GM12892 (cell line): ENCODE results near the gene CSTB.

ENCODE experiments used
- POLR2A ChIP-seq: IDR thresholded peaks from 2 replicates; pipeline ENCODE4 v1.6.1; 2011; ENCODE audit warnings: low read depth, low read length, control low read depth
- POLR2AphosphoS5 ChIP-seq: IDR thresholded peaks from 2 replicates; pipeline ENCODE4 v1.6.1; 2011; ENCODE audit warnings: low read depth, low read length, control low read depth
- TAF1 ChIP-seq: IDR thresholded peaks from 2 replicates; pipeline ENCODE4 v1.6.1; 2011; ENCODE audit warnings: low read depth, mild to moderate bottlenecking, control low read depth, low read length, borderline replicate concordance

DNA sequence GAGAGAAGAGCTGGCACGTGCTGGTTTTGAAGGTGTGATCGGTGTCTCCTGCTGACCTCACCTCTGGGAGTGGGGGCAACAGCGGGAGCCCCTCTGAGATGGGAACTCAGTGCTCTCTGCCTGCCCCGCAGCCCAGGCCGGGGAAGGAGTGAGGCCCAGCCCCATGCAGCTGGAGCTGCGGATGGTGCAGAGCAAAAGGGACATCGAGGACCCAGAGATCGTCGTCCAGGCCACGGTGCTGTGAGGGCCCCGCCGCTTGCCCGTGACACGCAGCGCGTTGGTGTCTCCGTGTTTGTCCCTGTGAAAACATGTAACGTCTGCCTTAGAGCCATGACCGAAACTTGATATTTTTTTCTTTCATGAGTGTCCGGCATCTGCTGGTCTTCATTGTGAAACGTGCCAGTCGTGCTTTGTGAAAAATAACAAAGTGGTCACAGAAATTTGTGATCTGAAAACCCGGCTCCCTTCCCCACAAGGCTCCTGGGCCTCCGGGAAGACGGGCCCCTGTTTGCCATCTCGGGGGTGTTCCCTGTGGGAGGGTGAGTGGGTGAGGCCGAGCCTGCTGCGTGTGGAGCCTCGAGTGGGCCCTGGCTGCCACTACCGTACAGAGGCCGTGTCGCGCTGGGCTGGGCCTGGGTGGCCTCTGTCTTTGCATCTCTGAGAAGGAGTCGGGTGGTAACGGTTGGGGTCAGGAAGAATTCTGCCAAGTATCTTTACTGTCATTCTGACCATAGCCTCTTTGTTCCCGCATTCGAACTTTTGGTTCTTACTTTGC is 20.1 kb downstream of the CSTB start:
- TF ChIP-seq POLR2A (no peak), POLR2AphosphoS5 (no peak), TAF1 (no peak)
